ENCODE results near the gene RHOA. TPM values are rescaled to one million over a fixed set of nuclear protein-coding genes. Genes with fewer than 3 reads are reported as not detected.

Gene RHOA
- total and polyA plus RNA-seq, 4 donors = 144 to 169 (median 160) TPM

DNA sequence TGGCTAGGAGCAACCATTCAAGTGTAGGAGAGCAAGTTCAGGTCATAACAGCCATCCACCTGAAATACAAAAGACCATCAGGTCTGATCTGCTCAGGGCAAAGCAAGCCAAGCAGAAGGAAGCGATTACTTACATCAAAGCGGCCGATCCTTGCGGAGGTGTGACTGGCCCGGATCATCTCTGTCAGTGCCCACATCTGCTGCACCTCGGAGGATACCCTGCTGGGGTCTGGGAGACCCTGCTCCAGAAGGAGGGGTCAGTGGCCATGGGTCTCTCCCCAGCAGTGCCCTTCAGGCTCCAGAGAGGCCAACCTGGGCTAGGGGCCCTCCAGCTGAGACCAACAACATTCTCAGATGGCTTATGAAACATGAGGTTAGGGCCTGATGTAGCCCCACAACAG, 13.0 kb upstream of the RHOA start:
- WGBS = 97% methylated on average over 6 of the region's 6 CpGs
- Histone ChIP-seq H3K4me3 (ENCODE audit: low read depth in 1 of 3, low read length in 3 of 3) (no peak overlapping the region), H3K9me3 (ENCODE audit: control insufficient read depth in 4 of 4, low read length in 3 of 4) (no peaks in the 10 kb centered on the region), H3K4me1 (ENCODE audit: control insufficient read depth in 4 of 4, insufficient read depth in 4 of 4, low read length in 3 of 4) (peaks cover 5 to 32% (median 27%) of the 10 kb centered on the region in 4 donors), H3K27ac (ENCODE audit: low read depth in 1 of 2, low read length in 2 of 2) (no peak overlapping the region), H3K27me3 (ENCODE audit: control insufficient read depth in 4 of 4, insufficient read depth in 4 of 4, low read length in 3 of 4) (no peaks in the 10 kb centered on the region), H3K9ac (ENCODE audit: low read depth in 1 of 2, low read length in 2 of 2) (no peak overlapping the region), H3K36me3 (ENCODE audit: control insufficient read depth in 4 of 4, insufficient read depth in 3 of 4, low read depth in 1 of 4, low read length in 3 of 4) (peaks cover 0 to 14% (median 7%) of the 10 kb centered on the region in 4 donors)
- DNase-seq (ENCODE audit: low spot score) = no peak
- TF ChIP-seq RXRA (IDR thresholded peaks at IDR 0.05) (no peak), SP1 (IDR thresholded peaks at IDR 0.05) (no peak), JUND (IDR thresholded peaks at IDR 0.05) (no peak), HNF4G (IDR thresholded peaks at IDR 0.05) (no peak), EGR1 (IDR thresholded peaks at IDR 0.05; ENCODE audit: low read depth in 2 of 2) (no peak), HNF4A (conservative IDR thresholded peaks at IDR 0.05) (no peak)
- TF ChIP-seq, protein P1, sequence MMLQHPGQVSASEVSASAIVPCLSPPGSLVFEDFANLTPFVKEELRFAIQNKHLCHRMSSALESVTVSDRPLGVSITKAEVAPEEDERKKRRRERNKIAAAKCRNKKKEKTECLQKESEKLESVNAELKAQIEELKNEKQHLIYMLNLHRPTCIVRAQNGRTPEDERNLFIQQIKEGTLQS (IDR thresholded peaks at IDR 0.05) = no peak

DNA sequence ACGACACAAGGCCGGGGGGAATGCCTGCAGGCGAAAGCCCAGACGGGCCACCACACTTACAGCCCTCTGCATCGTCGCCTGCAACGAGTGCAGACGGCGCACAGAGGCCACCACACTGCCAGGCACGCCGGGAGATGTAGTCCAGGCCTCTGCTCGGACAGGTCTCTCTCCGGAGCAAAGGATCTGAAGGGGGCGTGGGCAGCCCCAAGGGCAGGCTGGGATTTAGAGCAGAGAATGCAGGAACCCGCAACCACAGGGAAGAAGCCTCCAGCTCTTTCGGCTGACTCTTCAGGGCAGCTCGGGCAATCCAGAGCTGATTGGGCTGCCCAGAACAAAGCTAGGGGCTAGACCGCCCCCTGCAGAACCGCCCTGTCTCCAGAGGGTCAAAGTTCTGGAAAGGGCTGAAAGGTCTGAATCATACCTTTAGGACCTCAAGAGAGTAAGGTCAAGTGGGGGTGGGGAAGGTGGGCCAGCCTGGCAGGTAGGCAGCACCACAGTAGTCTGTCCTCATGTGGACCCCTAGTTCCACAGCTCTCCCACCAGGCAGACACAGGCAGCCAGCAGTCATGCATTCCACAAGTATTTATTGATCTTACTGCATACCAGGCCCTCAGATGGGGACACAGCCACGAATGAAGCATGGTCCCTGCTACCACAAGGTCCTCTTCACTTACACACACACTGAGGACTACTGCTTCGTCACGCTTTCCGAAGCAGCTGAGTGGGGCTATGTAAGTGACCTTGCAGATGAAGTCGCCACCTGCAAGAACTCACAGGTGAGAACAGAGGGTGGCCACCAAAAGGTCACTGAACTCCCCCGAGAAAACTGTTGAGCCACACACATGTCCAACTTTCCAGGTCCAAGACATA, 10.8 kb upstream of the RHOA start, which contains the start of gene AMT:
Gene AMT, minus strand, starts transcription at position 95 of the 870 bp plus-strand sequence. Its CDS starts 23 bp downstream, at position 72.
- no peaks in the 10 kb centered on the region for H3K27me3 ChIP-seq (ENCODE audit: control insufficient read depth in 4 of 4, insufficient read depth in 4 of 4, low read length in 3 of 4)
- peak within 1 kb of the TSS; percentile 45 to 98 (median 55) for H3K4me3 ChIP-seq (ENCODE audit: low read depth in 1 of 3, low read length in 3 of 3)
- H3K9ac ChIP-seq (ENCODE audit: low read depth in 1 of 2, low read length in 2 of 2) = peak within 1 kb of the TSS in 1 of 2 donors; percentile 51
- no peaks in the 10 kb centered on the region for H3K9me3 ChIP-seq (ENCODE audit: control insufficient read depth in 4 of 4, low read length in 3 of 4)
- H3K4me1 ChIP-seq (ENCODE audit: control insufficient read depth in 4 of 4, insufficient read depth in 4 of 4, low read length in 3 of 4) = peaks cover 5 to 26% (median 23%) of the 10 kb centered on the region in 4 donors
- WGBS = 26% methylated on average over 25 of the region's 25 CpGs
- peaks cover 0 to 14% (median 7%) of the 10 kb centered on the region in 4 donors for H3K36me3 ChIP-seq (ENCODE audit: control insufficient read depth in 4 of 4, insufficient read depth in 3 of 4, low read depth in 1 of 4, low read length in 3 of 4)
- TF ChIP-seq YY1 (IDR thresholded peaks at IDR 0.05) = peak; percentile 70
- TF ChIP-seq NR2F2 (IDR thresholded peaks at IDR 0.05) = peak; percentile 49
- TF ChIP-seq, protein P2, sequence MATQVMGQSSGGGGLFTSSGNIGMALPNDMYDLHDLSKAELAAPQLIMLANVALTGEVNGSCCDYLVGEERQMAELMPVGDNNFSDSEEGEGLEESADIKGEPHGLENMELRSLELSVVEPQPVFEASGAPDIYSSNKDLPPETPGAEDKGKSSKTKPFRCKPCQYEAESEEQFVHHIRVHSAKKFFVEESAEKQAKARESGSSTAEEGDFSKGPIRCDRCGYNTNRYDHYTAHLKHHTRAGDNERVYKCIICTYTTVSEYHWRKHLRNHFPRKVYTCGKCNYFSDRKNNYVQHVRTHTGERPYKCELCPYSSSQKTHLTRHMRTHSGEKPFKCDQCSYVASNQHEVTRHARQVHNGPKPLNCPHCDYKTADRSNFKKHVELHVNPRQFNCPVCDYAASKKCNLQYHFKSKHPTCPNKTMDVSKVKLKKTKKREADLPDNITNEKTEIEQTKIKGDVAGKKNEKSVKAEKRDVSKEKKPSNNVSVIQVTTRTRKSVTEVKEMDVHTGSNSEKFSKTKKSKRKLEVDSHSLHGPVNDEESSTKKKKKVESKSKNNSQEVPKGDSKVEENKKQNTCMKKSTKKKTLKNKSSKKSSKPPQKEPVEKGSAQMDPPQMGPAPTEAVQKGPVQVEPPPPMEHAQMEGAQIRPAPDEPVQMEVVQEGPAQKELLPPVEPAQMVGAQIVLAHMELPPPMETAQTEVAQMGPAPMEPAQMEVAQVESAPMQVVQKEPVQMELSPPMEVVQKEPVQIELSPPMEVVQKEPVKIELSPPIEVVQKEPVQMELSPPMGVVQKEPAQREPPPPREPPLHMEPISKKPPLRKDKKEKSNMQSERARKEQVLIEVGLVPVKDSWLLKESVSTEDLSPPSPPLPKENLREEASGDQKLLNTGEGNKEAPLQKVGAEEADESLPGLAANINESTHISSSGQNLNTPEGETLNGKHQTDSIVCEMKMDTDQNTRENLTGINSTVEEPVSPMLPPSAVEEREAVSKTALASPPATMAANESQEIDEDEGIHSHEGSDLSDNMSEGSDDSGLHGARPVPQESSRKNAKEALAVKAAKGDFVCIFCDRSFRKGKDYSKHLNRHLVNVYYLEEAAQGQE (IDR thresholded peaks at IDR 0.05) = peak; percentile 53
- TF ChIP-seq TAF1 (conservative IDR thresholded peaks at IDR 0.05) = peak; percentile 42
- peak; percentile 68 for TF ChIP-seq HNF4G (IDR thresholded peaks at IDR 0.05)
- no peak for TF ChIP-seq FOXA1 (IDR thresholded peaks at IDR 0.05)
- peak in 1 of 2 donors; percentile 59 for TF ChIP-seq GABPA (IDR thresholded peaks at IDR 0.05 in 1 of 2, conservative IDR thresholded peaks at IDR 0.05 in 1 of 2)
- TF ChIP-seq EGR1 (IDR thresholded peaks at IDR 0.05; ENCODE audit: low read depth in 2 of 2) = no peak
- TF ChIP-seq RXRA (IDR thresholded peaks at IDR 0.05) = peak; percentile 51 to 71
- peak; percentile 78 to 84 for TF ChIP-seq HNF4A (conservative IDR thresholded peaks at IDR 0.05)
- peak in 1 of 2 donors; percentile 25 for TF ChIP-seq RAD21 (IDR thresholded peaks at IDR 0.05)
- TF ChIP-seq JUND (IDR thresholded peaks at IDR 0.05) = peak in 1 of 2 donors; percentile 43
- TF ChIP-seq, protein P3, sequence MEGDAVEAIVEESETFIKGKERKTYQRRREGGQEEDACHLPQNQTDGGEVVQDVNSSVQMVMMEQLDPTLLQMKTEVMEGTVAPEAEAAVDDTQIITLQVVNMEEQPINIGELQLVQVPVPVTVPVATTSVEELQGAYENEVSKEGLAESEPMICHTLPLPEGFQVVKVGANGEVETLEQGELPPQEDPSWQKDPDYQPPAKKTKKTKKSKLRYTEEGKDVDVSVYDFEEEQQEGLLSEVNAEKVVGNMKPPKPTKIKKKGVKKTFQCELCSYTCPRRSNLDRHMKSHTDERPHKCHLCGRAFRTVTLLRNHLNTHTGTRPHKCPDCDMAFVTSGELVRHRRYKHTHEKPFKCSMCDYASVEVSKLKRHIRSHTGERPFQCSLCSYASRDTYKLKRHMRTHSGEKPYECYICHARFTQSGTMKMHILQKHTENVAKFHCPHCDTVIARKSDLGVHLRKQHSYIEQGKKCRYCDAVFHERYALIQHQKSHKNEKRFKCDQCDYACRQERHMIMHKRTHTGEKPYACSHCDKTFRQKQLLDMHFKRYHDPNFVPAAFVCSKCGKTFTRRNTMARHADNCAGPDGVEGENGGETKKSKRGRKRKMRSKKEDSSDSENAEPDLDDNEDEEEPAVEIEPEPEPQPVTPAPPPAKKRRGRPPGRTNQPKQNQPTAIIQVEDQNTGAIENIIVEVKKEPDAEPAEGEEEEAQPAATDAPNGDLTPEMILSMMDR (IDR thresholded peaks at IDR 0.05; ENCODE audit: low read depth, low read length, missing input control) = no peak
- TF ChIP-seq FOXA2 (IDR thresholded peaks at IDR 0.05) = no peak
- TF ChIP-seq SP1 (IDR thresholded peaks at IDR 0.05) = peak; percentile 72
- DNase-seq (ENCODE audit: low spot score) = peak; percentile 74
- peak within 1 kb of the TSS; percentile 65 to 77 for H3K27ac ChIP-seq (ENCODE audit: low read depth in 1 of 2, low read length in 2 of 2)
